Measurements from ENCODE around the gene SGPP1. TPM values are rescaled to one million over a fixed set of nuclear protein-coding genes. Genes with fewer than 3 reads are reported as not detected.

SGPP1 gene
- total and polyA plus RNA-seq, 3 donors from 2014 or later: 16.9 to 30.1 (median 27.6) TPM

DNA sequence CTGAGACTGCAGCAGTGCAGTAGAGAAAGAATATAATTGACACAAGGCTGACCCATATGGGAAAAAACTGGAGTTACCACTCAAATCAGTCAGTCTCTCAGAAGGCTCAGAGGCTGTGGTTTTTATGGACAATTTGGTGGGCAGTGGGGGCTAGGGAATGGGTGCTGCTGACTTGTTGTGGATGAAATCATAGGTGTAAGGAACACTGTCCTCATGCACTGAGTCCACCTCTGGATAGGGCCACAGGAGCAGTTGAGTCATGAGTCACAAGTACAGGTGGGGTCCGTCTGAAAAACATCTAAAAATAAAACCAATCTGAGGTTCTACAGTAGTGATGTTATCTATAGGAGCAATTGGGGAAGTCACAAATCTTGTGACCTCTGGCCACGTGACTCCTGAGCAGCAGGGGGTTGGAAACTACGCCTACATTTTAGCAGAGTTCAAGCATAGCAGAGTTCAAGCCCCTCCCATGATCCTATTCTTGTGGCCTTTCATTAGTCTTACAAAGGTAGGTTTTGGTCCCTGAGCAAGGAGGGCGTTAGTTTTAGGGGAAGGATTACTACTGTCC is 18.1 kb upstream of the SGPP1 start:
- no peaks in the 10 kb centered on the region for H3K27me3 ChIP-seq
- no peaks in the 10 kb centered on the region for H3K4me1 ChIP-seq
- 63% methylated on average over 4 of the region's 4 CpGs for WGBS, 2 donors
- TF ChIP-seq, protein P1, sequence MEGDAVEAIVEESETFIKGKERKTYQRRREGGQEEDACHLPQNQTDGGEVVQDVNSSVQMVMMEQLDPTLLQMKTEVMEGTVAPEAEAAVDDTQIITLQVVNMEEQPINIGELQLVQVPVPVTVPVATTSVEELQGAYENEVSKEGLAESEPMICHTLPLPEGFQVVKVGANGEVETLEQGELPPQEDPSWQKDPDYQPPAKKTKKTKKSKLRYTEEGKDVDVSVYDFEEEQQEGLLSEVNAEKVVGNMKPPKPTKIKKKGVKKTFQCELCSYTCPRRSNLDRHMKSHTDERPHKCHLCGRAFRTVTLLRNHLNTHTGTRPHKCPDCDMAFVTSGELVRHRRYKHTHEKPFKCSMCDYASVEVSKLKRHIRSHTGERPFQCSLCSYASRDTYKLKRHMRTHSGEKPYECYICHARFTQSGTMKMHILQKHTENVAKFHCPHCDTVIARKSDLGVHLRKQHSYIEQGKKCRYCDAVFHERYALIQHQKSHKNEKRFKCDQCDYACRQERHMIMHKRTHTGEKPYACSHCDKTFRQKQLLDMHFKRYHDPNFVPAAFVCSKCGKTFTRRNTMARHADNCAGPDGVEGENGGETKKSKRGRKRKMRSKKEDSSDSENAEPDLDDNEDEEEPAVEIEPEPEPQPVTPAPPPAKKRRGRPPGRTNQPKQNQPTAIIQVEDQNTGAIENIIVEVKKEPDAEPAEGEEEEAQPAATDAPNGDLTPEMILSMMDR (IDR thresholded peaks at IDR 0.05): no peak
- no peak for TF ChIP-seq POLR2A (IDR thresholded peaks at IDR 0.05)
- H3K36me3 ChIP-seq (ENCODE audit: low read depth, missing control alignments): no peaks in the 10 kb centered on the region
- no peak for DNase-seq
- H3K4me3 ChIP-seq: no peak overlapping the region
- H3K9me3 ChIP-seq: no peaks in the 10 kb centered on the region
- H3K27ac ChIP-seq: no peak overlapping the region
- intact Hi-C loops (cut with DNase I; ENCODE audit: low total_unique reads): no loop called here

DNA sequence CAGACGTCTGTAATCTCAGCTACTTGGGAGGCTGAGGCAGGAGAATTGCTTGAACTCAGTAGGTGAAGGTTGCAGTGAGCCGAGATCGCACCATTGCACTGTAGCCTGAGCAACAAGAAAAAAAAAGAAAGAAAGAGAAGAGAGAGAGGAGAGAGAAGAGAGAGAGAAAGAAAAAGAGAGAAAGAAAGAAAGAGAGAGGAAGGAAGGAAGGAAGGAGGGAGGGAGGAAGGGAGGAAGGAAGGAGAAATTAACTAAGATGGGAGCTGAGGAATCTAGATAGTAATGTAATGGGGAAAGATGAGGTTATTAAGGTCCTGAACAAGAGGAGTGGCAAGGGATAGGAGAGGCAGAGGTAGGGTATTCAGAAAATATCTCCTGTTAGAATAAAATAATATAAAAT is 17.4 kb upstream of the SGPP1 start:
- no peaks in the 10 kb centered on the region for H3K27me3 ChIP-seq
- no peaks in the 10 kb centered on the region for H3K9me3 ChIP-seq
- intact Hi-C loops (cut with DNase I; ENCODE audit: low total_unique reads): no loop called here
- H3K36me3 ChIP-seq (ENCODE audit: low read depth, missing control alignments): no peaks in the 10 kb centered on the region
- DNase-seq: no peak
- no peak overlapping the region for H3K27ac ChIP-seq
- H3K4me3 ChIP-seq: no peak overlapping the region
- 77 to 79% methylated on average over 3 of the region's 3 CpGs for WGBS, 2 donors
- H3K4me1 ChIP-seq: no peaks in the 10 kb centered on the region
- TF ChIP-seq, protein P1 (IDR thresholded peaks at IDR 0.05): no peak
- TF ChIP-seq POLR2A (IDR thresholded peaks at IDR 0.05): no peak

DNA sequence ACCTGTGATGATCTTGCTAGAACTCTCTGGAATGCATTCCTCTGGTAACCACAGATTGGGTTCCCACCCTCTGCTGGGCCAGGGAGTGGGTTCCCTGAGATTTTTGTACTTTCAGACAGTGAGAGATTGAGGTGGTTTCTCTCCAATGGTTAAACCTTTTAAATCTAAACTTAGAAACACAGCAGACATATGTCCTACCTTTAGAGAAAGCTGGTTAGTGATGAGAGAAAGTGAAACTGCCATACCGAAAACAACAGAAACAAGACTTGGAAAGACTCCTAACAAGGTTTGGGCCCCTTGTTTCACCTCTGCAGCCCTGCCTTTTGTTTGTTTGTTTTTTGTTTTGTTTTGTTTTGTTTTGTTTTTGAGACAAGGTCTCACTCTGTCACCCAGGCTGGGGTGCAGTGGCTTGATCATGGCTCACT is 9.7 kb upstream of the SGPP1 start:
- Histone ChIP-seq H3K27me3 (no peaks in the 10 kb centered on the region), H3K4me3 (no peak overlapping the region), H3K36me3 (ENCODE audit: low read depth, missing control alignments) (no peaks in the 10 kb centered on the region), H3K27ac (no peak overlapping the region), H3K4me1 (no peaks in the 10 kb centered on the region), H3K9me3 (no peaks in the 10 kb centered on the region)
- 93 to 96% methylated on average over 1 of the region's 1 CpG for WGBS, 2 donors
- intact Hi-C loops (cut with DNase I; ENCODE audit: low total_unique reads): no loop called here
- DNase-seq: no peak
- TF ChIP-seq, protein P1 (IDR thresholded peaks at IDR 0.05): no peak
- TF ChIP-seq POLR2A (IDR thresholded peaks at IDR 0.05): no peak

DNA sequence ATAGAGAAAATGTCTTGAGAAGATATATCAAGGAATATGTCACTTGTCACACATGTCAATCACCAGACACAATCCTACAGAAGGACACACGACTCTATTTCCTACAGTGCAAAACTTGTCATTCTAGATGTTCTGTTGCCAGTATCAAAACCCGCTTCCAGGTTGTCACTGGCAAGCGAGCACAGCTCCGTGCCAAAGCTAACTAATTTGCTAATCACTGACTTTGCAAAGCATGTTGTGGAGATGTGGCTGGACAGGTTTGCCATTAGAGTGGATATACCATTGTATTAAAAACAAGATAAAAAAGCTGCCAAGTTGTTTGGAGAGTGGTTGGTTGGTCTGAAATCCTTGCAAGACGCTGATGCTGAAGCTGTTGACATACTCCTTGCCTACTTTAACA is 7.9 kb upstream of the SGPP1 start:
- Histone ChIP-seq H3K9me3 (no peaks in the 10 kb centered on the region), H3K27me3 (no peaks in the 10 kb centered on the region), H3K27ac (no peak overlapping the region), H3K36me3 (ENCODE audit: low read depth, missing control alignments) (no peaks in the 10 kb centered on the region), H3K4me3 (no peak overlapping the region), H3K4me1 (no peaks in the 10 kb centered on the region)
- intact Hi-C loops (cut with DNase I; ENCODE audit: low total_unique reads): no loop called here
- TF ChIP-seq POLR2A (IDR thresholded peaks at IDR 0.05): no peak
- no peak for DNase-seq
- 84 to 89% methylated on average over 5 of the region's 5 CpGs for WGBS, 2 donors

DNA sequence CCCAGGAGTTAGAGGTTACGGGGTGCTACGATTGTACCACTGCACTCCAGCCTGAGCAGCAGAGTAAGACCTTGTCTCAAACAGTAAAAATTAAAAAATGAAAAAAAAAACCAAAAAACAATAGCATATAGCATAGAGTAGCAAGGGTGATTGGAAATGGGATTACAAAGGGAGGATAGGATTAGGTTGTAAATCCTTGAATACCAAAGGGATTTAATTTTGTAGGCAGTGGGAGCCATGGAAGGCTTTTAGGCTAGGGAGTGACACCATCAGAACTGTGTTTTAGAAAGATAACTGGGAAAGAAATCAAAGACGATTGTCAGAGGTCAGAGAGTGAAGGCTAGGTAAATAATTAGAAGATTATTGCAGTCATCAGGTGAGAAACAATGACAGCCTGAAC is 2.8 kb upstream of the SGPP1 start:
- no peak for DNase-seq
- intact Hi-C loops (cut with DNase I; ENCODE audit: low total_unique reads): no loop called here
- no peak overlapping the region for H3K27ac ChIP-seq
- H3K4me3 ChIP-seq: no peak overlapping the region
- TF ChIP-seq POLR2A (IDR thresholded peaks at IDR 0.05): no peak
- H3K9me3 ChIP-seq: no peaks in the 10 kb centered on the region
- H3K27me3 ChIP-seq: no peaks in the 10 kb centered on the region
- 75 to 78% methylated on average over 3 of the region's 3 CpGs for WGBS, 2 donors
- H3K4me1 ChIP-seq: peaks cover 7% of the 10 kb centered on the region
- H3K36me3 ChIP-seq (ENCODE audit: low read depth, missing control alignments): no peaks in the 10 kb centered on the region

DNA sequence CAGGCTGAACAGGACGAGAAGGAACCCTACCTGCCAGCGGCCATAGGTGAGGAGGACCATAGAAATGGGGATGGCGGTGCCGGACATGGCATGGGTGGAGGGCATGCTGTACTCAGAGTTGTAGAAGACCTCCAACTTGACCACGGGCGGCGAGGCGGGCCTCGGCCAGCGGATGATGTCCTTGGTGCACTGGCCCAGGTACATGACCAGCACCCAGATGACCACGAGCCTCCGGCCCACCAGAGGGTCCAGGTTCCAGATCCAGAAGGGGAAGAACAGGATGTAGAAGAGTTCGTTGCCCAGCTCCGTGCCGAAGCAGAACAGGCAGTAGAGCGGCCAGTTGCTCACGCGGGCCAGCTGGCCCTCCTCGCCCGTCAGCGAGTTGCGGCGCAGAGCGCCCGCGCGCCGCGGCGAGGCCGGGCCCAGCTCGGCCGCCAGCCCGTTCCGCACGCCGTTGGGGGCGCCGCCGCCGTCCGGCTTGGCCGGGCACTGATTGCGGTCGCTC is 582 bp downstream of the SGPP1 start:
- TF ChIP-seq, protein P1 (IDR thresholded peaks at IDR 0.05): no peak
- no peak for TF ChIP-seq POLR2A (IDR thresholded peaks at IDR 0.05)
- Histone ChIP-seq H3K27me3 (no peaks in the 10 kb centered on the region), H3K9me3 (no peaks in the 10 kb centered on the region), H3K4me1 (peaks cover 15% of the 10 kb centered on the region), H3K4me3 (peak overlapping the region; percentile 72 to 98), H3K27ac (peak overlapping the region; percentile 87 to 95), H3K36me3 (ENCODE audit: low read depth, missing control alignments) (no peaks in the 10 kb centered on the region)
- peak; percentile 67 for DNase-seq
- intact Hi-C loops (cut with DNase I; ENCODE audit: low total_unique reads): no loop called here
- 0% methylated on average over 4 to 44 of the region's 45 CpGs for WGBS, 2 donors
